Mucosa of descending colon (tissue), 3 donors: ENCODE data around the gene FURIN. TPM values are rescaled to one million over a fixed set of nuclear protein-coding genes. Genes with fewer than 3 reads are reported as not detected.
A peak's percentile ranks its signal among the peaks of the same experiment; 100 is the strongest.

Source experiments
- ATAC-seq: fragments of 200-7000 bp; cut with Tn5 transposase; one replicate; pipeline ENCODE4 v1.9.1; 2020; ENCODE audit warnings: mild to moderate bottlenecking, moderate library complexity
- DNase-seq, 3 donors: peaks; one replicate each; pipeline ENCODE4 v3.0.0-alpha.2; 2020
- H3K36me3 ChIP-seq: fragments of 200-600 bp; one replicate; pipeline ENCODE4 v1.8.0; 2021; ENCODE audit warnings: low read depth, mild to moderate bottlenecking
- H3K4me1 ChIP-seq: fragments of 200-600 bp; one replicate; pipeline ENCODE4 v1.8.0; 2021; ENCODE audit warnings: low read depth, mild to moderate bottlenecking
- H3K4me3 ChIP-seq: fragments of 200-600 bp; one replicate; pipeline ENCODE4 v1.8.0; 2021; ENCODE audit warnings: mild to moderate bottlenecking
- H3K9me3 ChIP-seq: fragments of 200-600 bp; one replicate; pipeline ENCODE4 v1.8.0; 2021; ENCODE audit warnings: mild to moderate bottlenecking
- intact Hi-C, 2 donors: fragments of 100-400 bp; cut with DNase I in 1 of 2; cut with micrococcal nuclease in 1 of 2; formaldehyde crosslinking; loops; one replicate each; pipeline versions ENCODE4 v1.11.0 to v1.11.1; 2022; cut with DNase I, micrococcal nuclease
- total RNA-seq, 3 donors: library from RNA; stranded (reverse); fragmentation: NEBNext Ultra II Directional in 2 of 3; extraction: Animal tissue kit (Norgen Biotek cat#: 25700) in 2 of 3; gene quantifications; one replicate each; pipeline versions ENCODE4 v1.2.1 to v1.2.4, GENCODE V29; 2021 to 2023
- TF ChIP-seq, protein P1 (sequence below): fragments of 200-600 bp; IDR thresholded peaks from one replicate; pipeline ENCODE4 v1.8.0; 2022; ENCODE audit warnings: antibody characterized with exemption, mild to moderate bottlenecking
- donor health status: DM: no; HTN: no; CAD: no; lungs with moderate emphysema.
- donor health status: DM: no; HTN: no; CAD: no.
- donor health status: DM: no; HTN: yes; CAD: no.

The FURIN gene
- total RNA-seq, 3 donors from 2014 or later, result 65.9 to 83.4 (median 67.4) TPM

GRCh38 chr15:90881978-90882721, 13.8 kb downstream of the FURIN start:
- Histone ChIP-seq H3K4me1 (peaks cover 15% of the 10 kb centered on the region), H3K4me3 (no peak overlapping the region), H3K36me3 (peaks cover 5% of the 10 kb centered on the region), H3K9me3 (no peaks in the 10 kb centered on the region)
- TF ChIP-seq, protein P1, sequence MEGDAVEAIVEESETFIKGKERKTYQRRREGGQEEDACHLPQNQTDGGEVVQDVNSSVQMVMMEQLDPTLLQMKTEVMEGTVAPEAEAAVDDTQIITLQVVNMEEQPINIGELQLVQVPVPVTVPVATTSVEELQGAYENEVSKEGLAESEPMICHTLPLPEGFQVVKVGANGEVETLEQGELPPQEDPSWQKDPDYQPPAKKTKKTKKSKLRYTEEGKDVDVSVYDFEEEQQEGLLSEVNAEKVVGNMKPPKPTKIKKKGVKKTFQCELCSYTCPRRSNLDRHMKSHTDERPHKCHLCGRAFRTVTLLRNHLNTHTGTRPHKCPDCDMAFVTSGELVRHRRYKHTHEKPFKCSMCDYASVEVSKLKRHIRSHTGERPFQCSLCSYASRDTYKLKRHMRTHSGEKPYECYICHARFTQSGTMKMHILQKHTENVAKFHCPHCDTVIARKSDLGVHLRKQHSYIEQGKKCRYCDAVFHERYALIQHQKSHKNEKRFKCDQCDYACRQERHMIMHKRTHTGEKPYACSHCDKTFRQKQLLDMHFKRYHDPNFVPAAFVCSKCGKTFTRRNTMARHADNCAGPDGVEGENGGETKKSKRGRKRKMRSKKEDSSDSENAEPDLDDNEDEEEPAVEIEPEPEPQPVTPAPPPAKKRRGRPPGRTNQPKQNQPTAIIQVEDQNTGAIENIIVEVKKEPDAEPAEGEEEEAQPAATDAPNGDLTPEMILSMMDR, result no peak
- DNase-seq (no peak), ATAC-seq (no peak)
- intact Hi-C loops, result loop anchor here in 1 of 2 donors (10.0 kb wide), 2 partner anchors 187 to 357 kb away; partner anchors contain the start of gene CRTC3

- peaks cover 15% of the 10 kb centered on the region for H3K4me1 ChIP-seq
- intact Hi-C loops, result loop anchor here in 1 of 2 donors (10.0 kb wide), 2 partner anchors 188 to 358 kb away; partner anchors contain the start of gene CRTC3
- H3K36me3 ChIP-seq, result peaks cover 3% of the 10 kb centered on the region
- TF ChIP-seq, protein P1, result no peak
- DNase-seq (no peak), ATAC-seq (no peak)
- H3K9me3 ChIP-seq, result no peaks in the 10 kb centered on the region
- no peak overlapping the region for H3K4me3 ChIP-seq
These were observed 14.6 kb downstream of the FURIN start for GRCh38 chr15:90882781-90883525.

DNA sequence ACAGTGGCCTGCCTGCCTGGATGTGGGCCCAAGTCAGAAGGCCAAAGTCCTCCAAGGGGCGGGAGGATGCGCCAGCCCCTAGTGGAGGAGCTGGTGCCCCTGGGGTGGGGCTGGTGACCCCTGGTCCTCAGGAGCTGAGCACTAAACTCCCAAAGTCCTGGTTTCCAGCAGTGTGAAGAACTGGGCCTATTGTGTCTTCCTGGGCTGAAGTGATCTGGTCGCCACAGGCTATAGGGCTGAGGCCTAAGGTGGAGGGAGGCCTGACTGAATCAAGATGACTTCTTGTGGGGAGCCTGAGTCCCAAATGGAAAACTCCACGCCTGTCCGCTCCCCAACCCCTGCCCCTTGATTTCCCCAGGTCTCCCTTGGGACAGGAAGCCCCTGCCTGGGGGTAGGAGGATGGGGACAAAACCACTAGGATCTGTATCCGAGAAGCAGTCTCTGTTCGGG, 15.2 kb downstream of the FURIN start:
- TF ChIP-seq, protein P1, result no peak
- DNase-seq (peak in 2 of 3 donors; percentile 37 to 53), ATAC-seq (peak; percentile 7)
- Histone ChIP-seq H3K36me3 (no peaks in the 10 kb centered on the region), H3K9me3 (no peaks in the 10 kb centered on the region), H3K4me1 (peaks cover 15% of the 10 kb centered on the region), H3K4me3 (no peak overlapping the region)
- intact Hi-C loops, result loop anchor here in 1 of 2 donors (10.0 kb wide), 2 partner anchors 189 to 359 kb away; partner anchors contain the start of gene CRTC3

DNA sequence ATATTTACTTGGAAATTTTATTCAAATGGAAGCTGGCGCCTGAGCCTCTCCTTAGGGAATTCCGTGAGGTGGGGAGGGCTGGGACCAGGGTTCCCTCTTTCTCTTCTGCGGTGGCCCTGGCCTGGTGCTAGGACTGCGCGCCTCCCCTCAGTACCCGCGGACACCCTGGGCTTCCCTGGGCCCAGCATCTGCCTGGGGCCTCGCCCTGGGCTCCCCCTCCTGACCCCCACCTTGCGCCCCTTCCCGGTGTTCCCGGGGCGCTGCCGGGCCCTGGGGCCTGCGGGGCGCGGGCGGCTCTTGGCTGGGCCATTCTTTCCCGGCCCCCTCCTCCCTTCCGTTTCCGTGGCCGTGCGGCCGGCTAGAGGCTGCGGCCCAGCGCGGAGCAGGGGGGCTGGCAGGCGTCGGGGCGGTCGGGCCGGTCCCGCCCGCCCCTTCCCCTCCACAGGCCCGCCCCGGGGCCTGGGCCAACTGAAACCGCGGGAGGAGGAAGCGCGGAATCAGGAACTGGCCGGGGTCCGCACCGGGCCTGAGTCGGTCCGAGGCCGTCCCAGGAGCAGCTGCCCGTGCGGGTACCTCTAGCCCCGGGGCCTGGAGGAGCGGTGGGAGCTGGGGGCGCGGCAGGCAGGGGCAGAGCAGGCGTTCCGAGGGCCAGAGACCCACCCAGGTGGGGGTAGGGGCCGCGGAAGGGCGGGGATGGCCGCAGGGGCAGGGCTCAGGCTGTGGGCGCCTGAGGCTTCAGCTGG, 15.8 kb downstream of the FURIN start, which contains the start of gene FES:
FES (plus strand) TSS at position 529 of the 743 bp plus-strand sequence. CDS start 542 bp downstream, outside the sequence.
- no peak within 1 kb of the TSS for H3K4me3 ChIP-seq
- DNase-seq (peak; percentile 60 to 82 (median 79)), ATAC-seq (peak; percentile 66)
- no peaks in the 10 kb centered on the region for H3K36me3 ChIP-seq
- H3K9me3 ChIP-seq, result no peaks in the 10 kb centered on the region
- intact Hi-C loops, result loop anchor here in 1 of 2 donors (10.0 kb wide), 2 partner anchors 189 to 359 kb away; partner anchors contain the start of gene CRTC3
- peaks cover 15% of the 10 kb centered on the region for H3K4me1 ChIP-seq
- TF ChIP-seq, protein P1, result no peak
